Astrocyte (in vitro differentiated cells and primary cell): ENCODE measurements around the gene HNRNPUL1.

Source experiments
- EZH2 ChIP-seq: IDR thresholded peaks from 2 replicates; pipeline ENCODE4 v1.6.1; 2012; ENCODE audit warnings: mild to moderate bottlenecking, low read length, inconsistent platforms; ENCODE audit not compliant: insufficient read depth
- TF ChIP-seq, protein P1 (sequence below): IDR thresholded peaks from 2 replicates; pipeline ENCODE4 v1.5.1; 2011; ENCODE audit warnings: low read depth, mild to moderate bottlenecking, inconsistent platforms, low read length, moderate library complexity; ENCODE audit not compliant: insufficient read depth

DNA sequence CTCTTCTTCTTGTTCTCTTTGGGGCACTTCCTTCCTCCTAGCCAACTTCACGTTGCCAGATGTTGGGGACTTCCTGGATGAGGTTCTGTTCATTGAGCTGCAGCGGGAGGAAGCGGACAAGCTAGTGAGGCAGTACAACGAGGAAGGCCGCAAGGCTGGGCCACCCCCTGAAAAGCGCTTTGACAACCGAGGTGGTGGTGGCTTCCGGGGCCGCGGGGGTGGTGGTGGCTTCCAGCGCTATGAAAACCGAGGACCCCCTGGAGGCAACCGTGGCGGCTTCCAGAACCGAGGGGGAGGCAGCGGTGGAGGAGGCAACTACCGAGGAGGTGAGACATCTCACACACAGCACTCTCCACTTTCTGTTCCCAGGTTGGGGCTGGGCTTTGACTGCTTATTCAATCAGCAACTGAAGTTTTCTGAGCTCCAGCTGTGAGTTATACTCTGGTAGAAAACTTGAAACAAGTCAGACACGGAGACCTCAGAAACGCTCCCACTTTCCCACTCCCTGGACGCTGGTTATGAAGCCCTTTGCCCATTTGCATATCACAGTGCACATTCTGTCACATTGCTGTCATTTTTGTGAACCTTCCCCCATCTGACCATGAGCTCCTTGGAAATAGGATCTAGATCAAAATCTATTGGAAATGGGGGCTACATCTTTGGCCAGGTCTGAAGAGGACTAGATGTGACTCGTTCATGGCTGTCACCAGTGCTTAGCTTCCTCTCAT, 38.6 kb downstream of the HNRNPUL1 start:
- TF ChIP-seq, protein P1, sequence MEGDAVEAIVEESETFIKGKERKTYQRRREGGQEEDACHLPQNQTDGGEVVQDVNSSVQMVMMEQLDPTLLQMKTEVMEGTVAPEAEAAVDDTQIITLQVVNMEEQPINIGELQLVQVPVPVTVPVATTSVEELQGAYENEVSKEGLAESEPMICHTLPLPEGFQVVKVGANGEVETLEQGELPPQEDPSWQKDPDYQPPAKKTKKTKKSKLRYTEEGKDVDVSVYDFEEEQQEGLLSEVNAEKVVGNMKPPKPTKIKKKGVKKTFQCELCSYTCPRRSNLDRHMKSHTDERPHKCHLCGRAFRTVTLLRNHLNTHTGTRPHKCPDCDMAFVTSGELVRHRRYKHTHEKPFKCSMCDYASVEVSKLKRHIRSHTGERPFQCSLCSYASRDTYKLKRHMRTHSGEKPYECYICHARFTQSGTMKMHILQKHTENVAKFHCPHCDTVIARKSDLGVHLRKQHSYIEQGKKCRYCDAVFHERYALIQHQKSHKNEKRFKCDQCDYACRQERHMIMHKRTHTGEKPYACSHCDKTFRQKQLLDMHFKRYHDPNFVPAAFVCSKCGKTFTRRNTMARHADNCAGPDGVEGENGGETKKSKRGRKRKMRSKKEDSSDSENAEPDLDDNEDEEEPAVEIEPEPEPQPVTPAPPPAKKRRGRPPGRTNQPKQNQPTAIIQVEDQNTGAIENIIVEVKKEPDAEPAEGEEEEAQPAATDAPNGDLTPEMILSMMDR: no peak
- TF ChIP-seq EZH2: no peak
